Measurements from ENCODE around the gene SP5.

The SP5 gene

GRCh38 chr2:170710609-170710979 is 4.5 kb upstream of the SP5 start:
- Histone ChIP-seq H3K27ac (ENCODE audit: low read depth, low read length) (no peak overlapping the region), H3K9me3 (ENCODE audit: control insufficient read depth in 5 of 5, low read length in 5 of 5) (no peaks in the 10 kb centered on the region), H3K9ac (ENCODE audit: low read length in 5 of 5) (no peak overlapping the region), H3K4me3 (ENCODE audit: low read depth in 1 of 5, low read length in 5 of 5) (no peak overlapping the region), H3K4me1 (ENCODE audit: control insufficient read depth in 5 of 5, insufficient read depth in 5 of 5, low read length in 5 of 5) (peaks cover 1 to 30% (median 24%) of the 10 kb centered on the region in 5 donors), H3K36me3 (ENCODE audit: control insufficient read depth in 5 of 5, insufficient read depth in 5 of 5, low read length in 5 of 5) (no peaks in the 10 kb centered on the region), H3K27me3 (ENCODE audit: control insufficient read depth in 5 of 5, insufficient read depth in 4 of 5, low read length in 5 of 5) (peaks cover 15 to 52% (median 36%) of the 10 kb centered on the region in 5 donors)

GRCh38 chr2:170711196-170711773 is 3.9 kb upstream of the SP5 start:
- Histone ChIP-seq H3K36me3 (ENCODE audit: control insufficient read depth in 5 of 5, insufficient read depth in 5 of 5, low read length in 5 of 5) (no peaks in the 10 kb centered on the region), H3K9me3 (ENCODE audit: control insufficient read depth in 5 of 5, low read length in 5 of 5) (no peaks in the 10 kb centered on the region), H3K27me3 (ENCODE audit: control insufficient read depth in 5 of 5, insufficient read depth in 4 of 5, low read length in 5 of 5) (peaks cover 16 to 56% (median 42%) of the 10 kb centered on the region in 5 donors)

GRCh38 chr2:170711774-170712652 is 3.1 kb upstream of the SP5 start:
- Histone ChIP-seq H3K9ac (ENCODE audit: low read length in 5 of 5) (no peak overlapping the region), H3K36me3 (ENCODE audit: control insufficient read depth in 5 of 5, insufficient read depth in 5 of 5, low read length in 5 of 5) (no peaks in the 10 kb centered on the region), H3K27ac (ENCODE audit: low read depth, low read length) (no peak overlapping the region), H3K27me3 (ENCODE audit: control insufficient read depth in 5 of 5, insufficient read depth in 4 of 5, low read length in 5 of 5) (peaks cover 17 to 61% (median 44%) of the 10 kb centered on the region in 5 donors), H3K4me3 (ENCODE audit: low read depth in 1 of 5, low read length in 5 of 5) (no peak overlapping the region), H3K9me3 (ENCODE audit: control insufficient read depth in 5 of 5, low read length in 5 of 5) (no peaks in the 10 kb centered on the region), H3K4me1 (ENCODE audit: control insufficient read depth in 5 of 5, insufficient read depth in 5 of 5, low read length in 5 of 5) (peaks cover 1 to 38% (median 33%) of the 10 kb centered on the region in 5 donors)

More at GRCh38 chr2:170711196-170711773, 3.9 kb upstream of the SP5 start:
- Histone ChIP-seq H3K9ac (ENCODE audit: low read length in 5 of 5) (no peak overlapping the region), H3K27ac (ENCODE audit: low read depth, low read length) (no peak overlapping the region), H3K4me3 (ENCODE audit: low read depth in 1 of 5, low read length in 5 of 5) (no peak overlapping the region), H3K4me1 (ENCODE audit: control insufficient read depth in 5 of 5, insufficient read depth in 5 of 5, low read length in 5 of 5) (peaks cover 1 to 35% (median 29%) of the 10 kb centered on the region in 5 donors)

- H3K4me3 ChIP-seq (ENCODE audit: low read depth in 1 of 5, low read length in 5 of 5) = peak overlapping the region in 3 of 5 donors; percentile 51 to 70 (median 62)
- no peaks in the 10 kb centered on the region for H3K9me3 ChIP-seq (ENCODE audit: control insufficient read depth in 5 of 5, low read length in 5 of 5)
- H3K27me3 ChIP-seq (ENCODE audit: control insufficient read depth in 5 of 5, insufficient read depth in 4 of 5, low read length in 5 of 5) = peaks cover 23 to 67% (median 49%) of the 10 kb centered on the region in 5 donors
- no peak overlapping the region for H3K27ac ChIP-seq (ENCODE audit: low read depth, low read length)
- H3K9ac ChIP-seq (ENCODE audit: low read length in 5 of 5) = no peak overlapping the region
- H3K4me1 ChIP-seq (ENCODE audit: control insufficient read depth in 5 of 5, insufficient read depth in 5 of 5, low read length in 5 of 5) = peaks cover 3 to 42% (median 38%) of the 10 kb centered on the region in 5 donors
- no peaks in the 10 kb centered on the region for H3K36me3 ChIP-seq (ENCODE audit: control insufficient read depth in 5 of 5, insufficient read depth in 5 of 5, low read length in 5 of 5)
These were observed 2.2 kb upstream of the SP5 start for GRCh38 chr2:170712653-170713542.

GRCh38 chr2:170713543-170714380 is 1.4 kb upstream of the SP5 start:
- Histone ChIP-seq H3K9me3 (ENCODE audit: control insufficient read depth in 5 of 5, low read length in 5 of 5) (no peaks in the 10 kb centered on the region), H3K27ac (ENCODE audit: low read depth, low read length) (no peak overlapping the region), H3K27me3 (ENCODE audit: control insufficient read depth in 5 of 5, insufficient read depth in 4 of 5, low read length in 5 of 5) (peaks cover 23 to 69% (median 50%) of the 10 kb centered on the region in 5 donors), H3K9ac (ENCODE audit: low read length in 5 of 5) (peak overlapping the region in 1 of 5 donors; percentile 24), H3K4me3 (ENCODE audit: low read depth in 1 of 5, low read length in 5 of 5) (peak overlapping the region; percentile 35 to 72 (median 62)), H3K4me1 (ENCODE audit: control insufficient read depth in 5 of 5, insufficient read depth in 5 of 5, low read length in 5 of 5) (peaks cover 3 to 42% (median 38%) of the 10 kb centered on the region in 5 donors), H3K36me3 (ENCODE audit: control insufficient read depth in 5 of 5, insufficient read depth in 5 of 5, low read length in 5 of 5) (no peaks in the 10 kb centered on the region)

- Histone ChIP-seq H3K9ac (ENCODE audit: low read length in 5 of 5) (peak overlapping the region in 2 of 5 donors; percentile 24 to 25), H3K4me1 (ENCODE audit: control insufficient read depth in 5 of 5, insufficient read depth in 5 of 5, low read length in 5 of 5) (peaks cover 3 to 42% (median 38%) of the 10 kb centered on the region in 5 donors), H3K36me3 (ENCODE audit: control insufficient read depth in 5 of 5, insufficient read depth in 5 of 5, low read length in 5 of 5) (no peaks in the 10 kb centered on the region), H3K9me3 (ENCODE audit: control insufficient read depth in 5 of 5, low read length in 5 of 5) (no peaks in the 10 kb centered on the region), H3K4me3 (ENCODE audit: low read depth in 1 of 5, low read length in 5 of 5) (peak overlapping the region; percentile 51 to 72 (median 67)), H3K27me3 (ENCODE audit: control insufficient read depth in 5 of 5, insufficient read depth in 4 of 5, low read length in 5 of 5) (peaks cover 23 to 66% (median 48%) of the 10 kb centered on the region in 5 donors), H3K27ac (ENCODE audit: low read depth, low read length) (no peak overlapping the region)
These were observed 616 bp upstream of the SP5 start for GRCh38 chr2:170714381-170715061.

- Histone ChIP-seq H3K27me3 (ENCODE audit: control insufficient read depth in 5 of 5, insufficient read depth in 4 of 5, low read length in 5 of 5) (peaks cover 23 to 59% (median 45%) of the 10 kb centered on the region in 5 donors), H3K4me3 (ENCODE audit: low read depth in 1 of 5, low read length in 5 of 5) (peak overlapping the region in 3 of 5 donors; percentile 51 to 70 (median 62)), H3K27ac (ENCODE audit: low read depth, low read length) (no peak overlapping the region), H3K9ac (ENCODE audit: low read length in 5 of 5) (no peak overlapping the region), H3K9me3 (ENCODE audit: control insufficient read depth in 5 of 5, low read length in 5 of 5) (no peaks in the 10 kb centered on the region), H3K36me3 (ENCODE audit: control insufficient read depth in 5 of 5, insufficient read depth in 5 of 5, low read length in 5 of 5) (no peaks in the 10 kb centered on the region), H3K4me1 (ENCODE audit: control insufficient read depth in 5 of 5, insufficient read depth in 5 of 5, low read length in 5 of 5) (peaks cover 3 to 42% (median 38%) of the 10 kb centered on the region in 5 donors)
These were observed 1.0 kb downstream of the SP5 start for GRCh38 chr2:170715932-170716777.

GRCh38 chr2:170716851-170717598 is 1.9 kb downstream of the SP5 start:
- H3K9ac ChIP-seq (ENCODE audit: low read length in 5 of 5) = no peak overlapping the region
- H3K4me3 ChIP-seq (ENCODE audit: low read depth in 1 of 5, low read length in 5 of 5) = peak overlapping the region in 4 of 5 donors; percentile 22 to 48 (median 42)
- no peaks in the 10 kb centered on the region for H3K9me3 ChIP-seq (ENCODE audit: control insufficient read depth in 5 of 5, low read length in 5 of 5)
- peaks cover 3 to 42% (median 38%) of the 10 kb centered on the region in 5 donors for H3K4me1 ChIP-seq (ENCODE audit: control insufficient read depth in 5 of 5, insufficient read depth in 5 of 5, low read length in 5 of 5)
- H3K27me3 ChIP-seq (ENCODE audit: control insufficient read depth in 5 of 5, insufficient read depth in 4 of 5, low read length in 5 of 5) = peaks cover 23 to 53% (median 41%) of the 10 kb centered on the region in 5 donors
- no peak overlapping the region for H3K27ac ChIP-seq (ENCODE audit: low read depth, low read length)
- no peaks in the 10 kb centered on the region for H3K36me3 ChIP-seq (ENCODE audit: control insufficient read depth in 5 of 5, insufficient read depth in 5 of 5, low read length in 5 of 5)

All from subcutaneous abdominal adipose tissue (tissue), 5 donors.